PC-9 (cell line): ENCODE results near the gene KCNH8. TPM values are rescaled to one million over a fixed set of nuclear protein-coding genes. Genes with fewer than 3 reads are reported as not detected.
A peak's percentile ranks its signal among the peaks of the same experiment; 100 is the strongest.

Source experiments
- BruUV-seq: library from RNA; stranded (reverse); fragments of 400-500 nt; replicated peaks from 2 replicates; lab custom pipeline; 2021; lab: Mats Ljungman, UMichigan
- CTCF ChIA-PET: fragments of 300-600 bp; sonication (Branson Sonifier 250); formaldehyde crosslinking; loops from one replicate; lab custom pipeline; 2022; ENCODE audit warnings: antibody characterized with exemption; lab: Charles Lee
- POLR2A ChIA-PET: fragments of 300-600 bp; sonication (Branson Sonifier 250); formaldehyde crosslinking; loops from one replicate; lab custom pipeline; 2022; ENCODE audit warnings: antibody characterized with exemption; ENCODE audit not compliant: unreplicated experiment; lab: Charles Lee
- DNase-seq, 2 experiments: peaks; one replicate each; pipeline versions ENCODE4 v3.0.0 to v3.0.0-alpha.2; 2015 to 2022; ENCODE audit warnings: mixed read lengths in 1 of 2
- H2AFZ ChIP-seq: fragments of 200-600 bp; sonication (generic); 2 replicates; pipeline ENCODE4 v1.8.1; 2017; ENCODE audit warnings: antibody characterized with exemption
- H3F3A ChIP-seq: fragments of 200-600 bp; sonication (generic); 2 replicates; pipeline ENCODE4 v1.8.1; 2017; ENCODE audit warnings: antibody characterized with exemption, mild to moderate bottlenecking, low read depth; ENCODE audit not compliant: insufficient read depth
- H3K27ac ChIP-seq: fragments of 200-600 bp; sonication (generic); 2 replicates; pipeline ENCODE4 v1.6.1; 2016; ENCODE audit warnings: mixed run types
- H3K27me3 ChIP-seq: fragments of 200-600 bp; sonication (generic); 2 replicates; pipeline ENCODE4 v1.6.1; 2016; ENCODE audit warnings: low read depth, mixed run types; ENCODE audit not compliant: insufficient read depth
- H3K36me3 ChIP-seq: fragments of 200-600 bp; sonication (generic); 2 replicates; pipeline ENCODE4 v1.6.1; 2016; ENCODE audit warnings: low read depth, mixed run types
- H3K4me1 ChIP-seq: fragments of 200-600 bp; sonication (generic); replicated peaks from 2 replicates; pipeline ENCODE4 v1.6.1; 2016; ENCODE audit warnings: mixed run types; ENCODE audit not compliant: insufficient read depth
- H3K4me2 ChIP-seq: fragments of 200-600 bp; sonication (generic); 2 replicates; pipeline ENCODE4 v1.6.1; 2017; ENCODE audit warnings: mixed run types
- H3K4me3 ChIP-seq: fragments of 200-600 bp; sonication (generic); 2 replicates; pipeline ENCODE4 v1.6.1; 2016; ENCODE audit warnings: mixed run types
- H3K79me2 ChIP-seq: fragments of 200-600 bp; sonication (generic); 2 replicates; pipeline ENCODE4 v1.6.1; 2017; ENCODE audit warnings: low read depth, mixed run types
- H3K9me2 ChIP-seq: fragments of 200-600 bp; sonication (generic); 2 replicates; pipeline ENCODE4 v1.8.1; 2017; ENCODE audit warnings: mild to moderate bottlenecking; ENCODE audit not compliant: insufficient read depth
- H3K9me3 ChIP-seq: fragments of 200-600 bp; sonication (generic); 2 replicates; pipeline ENCODE4 v1.8.1; 2016; ENCODE audit warnings: low read depth; ENCODE audit not compliant: insufficient read depth
- H4K20me1 ChIP-seq: fragments of 200-600 bp; sonication (generic); 2 replicates; pipeline ENCODE4 v1.8.1; 2017; ENCODE audit not compliant: insufficient read depth
- CTCF ChIP-seq: fragments of 200-600 bp; sonication (generic); conservative IDR thresholded peaks from 2 replicates; pipeline ENCODE4 v1.6.1; 2017; ENCODE audit warnings: mixed run types, antibody characterized with exemption, mild to moderate bottlenecking, moderate library complexity
- EZH2 ChIP-seq: fragments of 200-600 bp; sonication (generic); IDR thresholded peaks from 2 replicates; pipeline ENCODE4 v1.8.0; 2017; ENCODE audit warnings: antibody characterized with exemption, low read depth
- intact Hi-C: fragments of 100-400 bp; cut with micrococcal nuclease; formaldehyde crosslinking; loops from one replicate; pipeline ENCODE4 v1.10.0; 2022; ENCODE audit not compliant: unreplicated experiment
- total RNA-seq: library from RNA; stranded (reverse); gene quantifications from 2 replicates; pipeline ENCODE4 v1.2.3, GENCODE V29; 2021

KCNH8 gene
- total RNA-seq, 1 experiment from 2014 or later = 0.63 TPM

DNA sequence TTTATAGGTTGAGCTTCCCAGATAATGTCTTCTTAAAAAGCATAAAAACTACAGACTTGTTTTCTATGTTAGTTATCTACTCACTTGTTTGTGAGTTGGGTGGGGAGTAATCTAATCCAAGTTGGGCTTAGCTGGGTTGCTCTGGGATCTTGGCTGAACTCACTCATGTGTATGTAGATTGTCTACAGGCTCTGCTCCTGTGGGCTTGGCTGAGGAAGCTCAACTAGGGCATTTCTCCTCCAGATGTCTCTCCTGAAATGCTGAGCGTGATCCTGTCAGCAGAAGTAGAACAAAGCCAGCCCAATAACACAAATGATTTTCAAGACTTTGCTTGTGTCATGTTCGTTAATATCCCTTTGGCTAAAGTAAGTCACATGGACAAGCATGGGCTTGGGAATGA lies 17.3 kb downstream of the KCNH8 start:
- Histone ChIP-seq H3K27ac (no peak overlapping the region), H3F3A (no peaks in the 10 kb centered on the region), H3K79me2 (no peaks in the 10 kb centered on the region), H2AFZ (no peak overlapping the region), H4K20me1 (no peaks in the 10 kb centered on the region), H3K4me3 (no peak overlapping the region), H3K9me3 (no peaks in the 10 kb centered on the region), H3K36me3 (no peaks in the 10 kb centered on the region), H3K9me2 (no peaks in the 10 kb centered on the region), H3K27me3 (no peaks in the 10 kb centered on the region), H3K4me1 (no peaks in the 10 kb centered on the region), H3K4me2 (no peak overlapping the region)
- no TSS peak for BruUV-seq
- ChIA-PET CTCF (no interaction called here), POLR2A (no interaction called here)
- no peak for DNase-seq
- intact Hi-C loops = no loop called here
- no peak for TF ChIP-seq CTCF
- no peak for TF ChIP-seq EZH2

GRCh38 chr3:19171794-19172193 lies 23.5 kb downstream of the KCNH8 start:
- H3K4me3 ChIP-seq = no peak overlapping the region
- POLR2A ChIA-PET = no interaction called here
- no peaks in the 10 kb centered on the region for H3K27me3 ChIP-seq
- H3K4me1 ChIP-seq = no peaks in the 10 kb centered on the region
- no TSS peak for BruUV-seq
- H2AFZ ChIP-seq = no peak overlapping the region
- CTCF ChIA-PET = no interaction called here
- H3K27ac ChIP-seq = no peak overlapping the region
- no peak for DNase-seq
- intact Hi-C loops = no loop called here
- no peaks in the 10 kb centered on the region for H3F3A ChIP-seq
- no peaks in the 10 kb centered on the region for H3K9me2 ChIP-seq
- no peak for TF ChIP-seq EZH2
- TF ChIP-seq CTCF = no peak
- no peaks in the 10 kb centered on the region for H4K20me1 ChIP-seq
- no peak overlapping the region for H3K4me2 ChIP-seq
- no peaks in the 10 kb centered on the region for H3K9me3 ChIP-seq
- H3K79me2 ChIP-seq = no peaks in the 10 kb centered on the region
- no peaks in the 10 kb centered on the region for H3K36me3 ChIP-seq

DNA sequence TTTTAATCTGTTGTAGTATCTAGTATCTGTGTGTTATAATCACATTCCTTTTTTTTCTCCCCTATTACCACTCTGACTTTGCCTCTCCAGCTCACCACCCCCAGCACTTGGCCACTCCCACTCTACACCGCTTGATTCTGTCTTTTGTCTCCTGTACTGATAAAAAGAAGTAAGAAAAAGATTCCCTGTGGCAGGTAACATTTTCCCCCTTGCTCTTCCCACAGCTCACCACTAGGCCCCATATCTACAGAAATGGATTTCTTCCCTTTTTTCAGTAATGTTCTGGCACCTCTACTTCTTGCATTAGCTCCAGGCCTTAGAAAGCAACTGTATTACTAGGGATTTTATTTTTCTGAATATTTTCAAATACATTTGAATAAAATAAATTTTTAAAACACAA lies 25.6 kb downstream of the KCNH8 start:
- POLR2A ChIA-PET = no interaction called here
- intact Hi-C loops = no loop called here
- H3K9me2 ChIP-seq = no peaks in the 10 kb centered on the region
- no peaks in the 10 kb centered on the region for H4K20me1 ChIP-seq
- H3K36me3 ChIP-seq = no peaks in the 10 kb centered on the region
- no peak overlapping the region for H3K27ac ChIP-seq
- no TSS peak for BruUV-seq
- CTCF ChIA-PET = no interaction called here
- H3K9me3 ChIP-seq = no peaks in the 10 kb centered on the region
- TF ChIP-seq CTCF (0 out of 2 replicates have a peak, but pooled peaks have one; percentile 23), EZH2 (no peak)
- DNase-seq = no peak
- no peaks in the 10 kb centered on the region for H3F3A ChIP-seq
- no peak overlapping the region for H3K4me2 ChIP-seq
- H3K27me3 ChIP-seq = no peaks in the 10 kb centered on the region
- H3K79me2 ChIP-seq = no peaks in the 10 kb centered on the region
- no peak overlapping the region for H2AFZ ChIP-seq
- H3K4me3 ChIP-seq = no peak overlapping the region
- no peaks in the 10 kb centered on the region for H3K4me1 ChIP-seq
